B cell (primary cell): ENCODE results near the gene ZFYVE21. TPM values are rescaled to one million over a fixed set of nuclear protein-coding genes. Genes with fewer than 3 reads are reported as not detected.

Source experiments
- ATAC-seq: fragments of 200-7000 bp; cut with Tn5 transposase; one replicate; pipeline ENCODE4 v1.10.0; 2021; ENCODE audit warnings: low read depth, mild to moderate bottlenecking, moderate number of reproducible peaks, moderate library complexity
- CTCF ChIA-PET: fragments of 350-600 bp; sonication (Branson Sonifier 250); formaldehyde crosslinking; loops from one replicate; lab custom pipeline; 2021; ENCODE audit warnings: antibody characterized with exemption, inconsistent platforms; lab: Charles Lee
- POLR2A ChIA-PET: fragments of 350-600 bp; sonication (Branson Sonifier 250); formaldehyde crosslinking; loops from one replicate; lab custom pipeline; 2021; ENCODE audit warnings: antibody characterized with exemption; lab: Charles Lee
- DNase-seq: peaks from one replicate; pipeline ENCODE4 v3.0.0; 2013
- H2AFZ ChIP-seq: 2 replicates; pipeline ENCODE4 v1.6.1; 2012; ENCODE audit warnings: mild to moderate bottlenecking, low read depth, low read length; ENCODE audit not compliant: insufficient read depth, poor library complexity, severe bottlenecking
- H3K27ac ChIP-seq, 2 donors: 1 replicate in 1 of 2; 2 replicates in 1 of 2; pipeline ENCODE4 v1.5.1; 2012 to 2013; ENCODE audit warnings: low read length in 2 of 2, mild to moderate bottlenecking in 2 of 2, moderate library complexity in 1 of 2
- H3K27me3 ChIP-seq, 4 experiments: fragments of 200-600 bp in 1 of 4; sonication (generic) in 1 of 4; replicated peaks in 1 of 4; 1 replicate in 2 of 4; 2 replicates in 2 of 4; pipeline versions ENCODE4 v1.6.1 to v1.7.0; 2013 to 2016; ENCODE audit warnings: low read length in 3 of 4, mild to moderate bottlenecking in 2 of 4, mixed read lengths in 1 of 4, moderate library complexity in 1 of 4; ENCODE audit not compliant: insufficient read depth in 4 of 4, control insufficient read depth in 3 of 4; ENCODE audit errors: control extremely low read depth in 1 of 4
- H3K36me3 ChIP-seq, 2 experiments: replicated peaks in 1 of 2; 1 replicate in 1 of 2; 2 replicates in 1 of 2; pipeline versions ENCODE4 v1.6.1 to v1.7.1; 2013; ENCODE audit warnings: low read length in 1 of 2; ENCODE audit not compliant: insufficient read depth in 2 of 2, control insufficient read depth in 1 of 2; ENCODE audit errors: control extremely low read depth in 1 of 2, extremely low read depth in 1 of 2
- H3K4me1 ChIP-seq, 2 donors: fragments of 200-600 bp in 1 of 2; sonication (generic) in 1 of 2; 1 replicate in 1 of 2; 2 replicates in 1 of 2; pipeline versions ENCODE4 v1.5.1 to v1.6.1; 2013 to 2017; ENCODE audit warnings: low read length in 2 of 2; ENCODE audit not compliant: control insufficient read depth in 2 of 2, insufficient read depth in 2 of 2
- H3K4me2 ChIP-seq: replicated peaks from 2 replicates; pipeline ENCODE3; 2012; ENCODE audit warnings: mild to moderate bottlenecking, low read depth, low read length; ENCODE audit not compliant: poor library complexity, severe bottlenecking
- H3K4me3 ChIP-seq, 5 experiments: fragments of 200-600 bp in 1 of 5; sonication (generic) in 1 of 5; 1 replicate in 3 of 5; 2 replicates in 2 of 5; pipeline versions ENCODE4 v1.5.1 to v1.7.0; 2011 to 2016; ENCODE audit warnings: low read length in 4 of 5, mild to moderate bottlenecking in 4 of 5, low read depth in 2 of 5, control low read depth in 1 of 5, moderate library complexity in 1 of 5; ENCODE audit not compliant: insufficient read depth in 1 of 5; ENCODE audit errors: control extremely low read depth in 1 of 5, extremely low read depth in 1 of 5
- H3K79me2 ChIP-seq: fragments of 200-600 bp; sonication (generic); one replicate; pipeline ENCODE4 v1.6.0; 2016; ENCODE audit warnings: low read length; ENCODE audit not compliant: control insufficient read depth, insufficient read depth
- H3K9ac ChIP-seq: fragments of 200-600 bp; sonication (generic); 2 replicates; pipeline ENCODE4 v1.6.1; 2017; ENCODE audit warnings: mild to moderate bottlenecking, low read length, moderate library complexity
- H3K9me3 ChIP-seq, 3 donors: one replicate each; pipeline versions ENCODE4 v1.6.1 to v1.7.1; 2013; ENCODE audit warnings: low read length in 2 of 3; ENCODE audit not compliant: control insufficient read depth in 2 of 3, insufficient read depth in 1 of 3; ENCODE audit errors: control extremely low read depth in 1 of 3
- H4K20me1 ChIP-seq: 2 replicates; pipeline ENCODE4 v1.6.0; 2012; ENCODE audit warnings: mild to moderate bottlenecking, low read length; ENCODE audit not compliant: insufficient read depth, control insufficient read depth, poor library complexity, severe bottlenecking
- H3K27ac Mint-ChIP-seq: one replicate; pipeline ENCODE4 v1.8.0; 2021; ENCODE audit warnings: mixed read lengths
- H3K27me3 Mint-ChIP-seq: one replicate; pipeline ENCODE4 v1.8.0; 2021; ENCODE audit warnings: mixed read lengths
- H3K4me1 Mint-ChIP-seq: one replicate; pipeline ENCODE4 v1.8.0; 2021; ENCODE audit warnings: mixed read lengths
- H3K4me3 Mint-ChIP-seq: one replicate; pipeline ENCODE4 v1.8.0; 2021; ENCODE audit warnings: mixed read lengths
- H3K9me3 Mint-ChIP-seq: one replicate; pipeline ENCODE4 v1.8.0; 2022; ENCODE audit warnings: mixed read lengths; ENCODE audit not compliant: insufficient read depth
- EZH2 ChIP-seq: IDR thresholded peaks from 2 replicates; pipeline ENCODE4 v1.6.1; 2012; ENCODE audit warnings: borderline replicate concordance, low read depth, mild to moderate bottlenecking, moderate library complexity, low read length; ENCODE audit not compliant: insufficient read depth, poor library complexity, severe bottlenecking
- WGBS: methylation state at CpG from one replicate; pipeline ENCODE4 v1.1.5; 2013; ENCODE audit warnings: missing lambda C conversion rate; ENCODE audit not compliant: insufficient coverage; 5-methylcytosine and 5-hydroxymethylcytosine counted together
- intact Hi-C: fragments of 100-400 bp; cut with micrococcal nuclease; formaldehyde crosslinking; loops from one replicate; pipeline ENCODE4 v1.10.0; 2022
- polyA plus RNA-seq: library from polyadenylated mRNA; depleted of rRNA; stranded (reverse); fragments of >200 nt; gene quantifications from 2 replicates; pipeline ENCODE4 v1.2.3, GENCODE V29; 2012
- total RNA-seq, 2 donors: library from RNA; stranded (reverse); fragments of 120-200 nt in 1 of 2; gene quantifications; 1 replicate in 1 of 2; 2 replicates in 1 of 2; pipeline versions ENCODE4 v1.2.3 to v1.2.4, GENCODE V29; 2013 to 2022
- TF ChIP-seq, protein P1 (sequence below): fragments of 200-600 bp; IDR thresholded peaks from one replicate; pipeline ENCODE4 v1.8.0; 2022; ENCODE audit warnings: antibody characterized with exemption, mild to moderate bottlenecking

The ZFYVE21 gene
- total and polyA plus RNA-seq, 2 donors (not counting 1 experiment from before 2014, with no cell fraction given), result 17.0 to 18.6 TPM

DNA sequence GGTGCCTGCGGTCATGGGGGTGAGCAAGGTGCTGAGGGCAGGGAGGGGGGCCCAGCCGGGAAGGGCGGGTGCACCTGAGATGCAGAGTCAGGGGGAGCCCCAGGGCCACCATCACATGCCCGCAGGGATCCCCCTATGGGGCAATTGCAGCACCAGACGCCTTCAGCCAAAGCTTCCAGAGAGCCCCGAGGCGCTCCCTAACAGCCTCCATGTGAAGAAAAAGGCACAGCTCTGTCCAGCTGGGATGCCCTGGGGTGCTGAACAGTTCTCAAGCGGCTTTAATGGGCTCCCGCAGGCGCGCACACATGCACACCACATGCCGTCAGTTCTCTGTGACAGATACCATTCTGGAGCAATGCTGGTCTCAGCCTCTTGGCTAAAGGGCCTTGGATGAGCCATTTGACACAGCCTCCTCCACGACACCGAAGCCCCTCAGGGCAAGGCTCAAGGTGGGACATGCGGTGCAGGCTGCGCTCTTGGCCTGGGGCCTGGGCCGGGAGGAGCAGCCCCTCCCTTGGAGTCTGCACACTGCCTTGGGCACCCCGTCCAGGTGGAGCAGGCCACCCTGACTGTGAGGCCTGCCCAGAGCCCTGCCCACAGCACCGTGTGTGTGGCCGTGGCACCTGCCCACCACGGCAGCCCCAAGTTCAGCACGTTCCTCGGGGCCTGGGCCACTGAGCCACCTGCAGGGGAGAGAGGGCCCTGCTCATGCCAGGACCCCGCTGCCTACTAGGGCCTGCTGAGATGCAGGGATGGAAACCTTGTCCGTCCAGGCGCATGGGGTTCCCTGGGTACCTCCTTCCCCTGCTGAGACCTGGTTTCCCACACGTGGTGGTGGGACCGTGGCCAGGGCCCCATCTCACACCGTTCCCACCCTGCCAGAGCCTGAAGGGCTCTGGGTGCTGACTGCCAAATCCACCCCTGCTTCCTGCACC, 8.0 kb upstream of the ZFYVE21 start:
- WGBS, result 94% methylated on average over 29 of the region's 29 CpGs
- Histone ChIP-seq H3K27me3 (no peaks in the 10 kb centered on the region), H3K4me3 (no peak overlapping the region), H3K27ac (no peak overlapping the region), H3K4me1 (peaks cover 0 to 5% of the 10 kb centered on the region in 2 donors), H3K4me2 (no peak overlapping the region), H3K36me3 (peaks cover 0 to 30% of the 10 kb centered on the region in 2 experiments), H3K79me2 (peaks cover 3% of the 10 kb centered on the region), H3K9me3 (no peaks in the 10 kb centered on the region), H2AFZ (no peak overlapping the region), H4K20me1 (no peaks in the 10 kb centered on the region), H3K9ac (no peak overlapping the region)
- intact Hi-C loops, result no loop called here
- no peak overlapping the region for H3K4me3 Mint-ChIP-seq
- no peak for TF ChIP-seq EZH2
- TF ChIP-seq, protein P1, sequence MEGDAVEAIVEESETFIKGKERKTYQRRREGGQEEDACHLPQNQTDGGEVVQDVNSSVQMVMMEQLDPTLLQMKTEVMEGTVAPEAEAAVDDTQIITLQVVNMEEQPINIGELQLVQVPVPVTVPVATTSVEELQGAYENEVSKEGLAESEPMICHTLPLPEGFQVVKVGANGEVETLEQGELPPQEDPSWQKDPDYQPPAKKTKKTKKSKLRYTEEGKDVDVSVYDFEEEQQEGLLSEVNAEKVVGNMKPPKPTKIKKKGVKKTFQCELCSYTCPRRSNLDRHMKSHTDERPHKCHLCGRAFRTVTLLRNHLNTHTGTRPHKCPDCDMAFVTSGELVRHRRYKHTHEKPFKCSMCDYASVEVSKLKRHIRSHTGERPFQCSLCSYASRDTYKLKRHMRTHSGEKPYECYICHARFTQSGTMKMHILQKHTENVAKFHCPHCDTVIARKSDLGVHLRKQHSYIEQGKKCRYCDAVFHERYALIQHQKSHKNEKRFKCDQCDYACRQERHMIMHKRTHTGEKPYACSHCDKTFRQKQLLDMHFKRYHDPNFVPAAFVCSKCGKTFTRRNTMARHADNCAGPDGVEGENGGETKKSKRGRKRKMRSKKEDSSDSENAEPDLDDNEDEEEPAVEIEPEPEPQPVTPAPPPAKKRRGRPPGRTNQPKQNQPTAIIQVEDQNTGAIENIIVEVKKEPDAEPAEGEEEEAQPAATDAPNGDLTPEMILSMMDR, result no peak
- no peaks in the 10 kb centered on the region for H3K27me3 Mint-ChIP-seq
- no peak overlapping the region for H3K27ac Mint-ChIP-seq
- H3K4me1 Mint-ChIP-seq, result peaks cover 10% of the 10 kb centered on the region
- DNase-seq (no peak), ATAC-seq (no peak)
- ChIA-PET CTCF (interaction anchor here (1.2 kb wide), 1 partner anchor 28 kb away, joined by 5 read pairs; no protein-coding TSS in a partner anchor), POLR2A (no interaction called here)
- no peaks in the 10 kb centered on the region for H3K9me3 Mint-ChIP-seq

DNA sequence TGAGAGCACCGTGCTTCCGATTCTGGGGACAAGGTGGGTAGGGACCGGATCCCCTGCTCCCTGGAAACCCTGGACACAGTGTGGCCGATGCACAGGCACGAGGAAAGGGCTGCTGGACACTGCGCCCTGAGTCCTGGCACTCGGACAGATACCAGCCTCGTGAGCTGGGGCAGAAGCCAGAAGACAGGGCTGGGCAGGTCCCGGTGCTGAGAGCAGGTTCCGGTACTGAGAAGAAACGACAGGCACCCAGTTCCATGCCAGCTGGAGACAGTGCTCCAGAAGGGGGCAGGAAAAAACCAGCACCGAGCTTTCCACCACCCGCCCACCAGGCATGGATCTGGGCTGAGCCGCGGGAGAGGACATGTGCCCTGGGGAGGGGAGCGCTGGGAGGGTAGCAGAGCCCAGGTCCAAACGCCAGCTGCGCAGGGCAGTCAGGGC, 6.8 kb upstream of the ZFYVE21 start:
- H4K20me1 ChIP-seq, result no peaks in the 10 kb centered on the region
- no peak overlapping the region for H2AFZ ChIP-seq
- intact Hi-C loops, result no loop called here
- no peak overlapping the region for H3K4me3 Mint-ChIP-seq
- H3K4me3 ChIP-seq, result no peak overlapping the region
- DNase-seq (no peak), ATAC-seq (no peak)
- H3K27me3 Mint-ChIP-seq, result no peaks in the 10 kb centered on the region
- CTCF ChIA-PET, result no interaction called here
- H3K4me2 ChIP-seq, result no peak overlapping the region
- POLR2A ChIA-PET, result no interaction called here
- peaks cover 0 to 18% of the 10 kb centered on the region in 2 experiments for H3K36me3 ChIP-seq
- no peaks in the 10 kb centered on the region for H3K9me3 Mint-ChIP-seq
- WGBS, result 98% methylated on average over 18 of the region's 18 CpGs
- no peaks in the 10 kb centered on the region for H3K27me3 ChIP-seq
- H3K4me1 ChIP-seq, result peaks cover 0 to 3% of the 10 kb centered on the region in 2 donors
- H3K79me2 ChIP-seq, result peaks cover 11% of the 10 kb centered on the region
- no peak overlapping the region for H3K27ac Mint-ChIP-seq
- no peaks in the 10 kb centered on the region for H3K9me3 ChIP-seq
- TF ChIP-seq, protein P1, result no peak
- no peak for TF ChIP-seq EZH2
- no peak overlapping the region for H3K9ac ChIP-seq
- H3K27ac ChIP-seq, result no peak overlapping the region
- peaks cover 7% of the 10 kb centered on the region for H3K4me1 Mint-ChIP-seq
